ENCODE results near the gene TRAF3IP1.
A peak's percentile ranks its signal among the peaks of the same experiment; 100 is the strongest.
"Not testable (repeated sequence)": the region's sequence is repeated elsewhere in the genome, so short reads cannot be mapped to it uniquely, and the experiment has no call there.

The TRAF3IP1 gene

GRCh38 chr2:238405217-238405555 lies 84.9 kb downstream of the TRAF3IP1 start:
- 87 to 89% methylated on average over 4 of the region's 4 CpGs for WGBS, 2 experiments
- not testable (repeated sequence) for H3K27ac ChIP-seq (ENCODE audit: insufficient read depth, low read depth, low read length, poor library complexity, severe bottlenecking); H3K4me1 ChIP-seq (ENCODE audit: control insufficient read depth, insufficient read depth, low read length); H3K4me3 ChIP-seq (ENCODE audit: insufficient read depth, low read depth, low read length); H3K36me3 ChIP-seq (ENCODE audit: control insufficient read depth, insufficient read depth, low read length); H3K27me3 ChIP-seq (ENCODE audit: control insufficient read depth, insufficient read depth, low read length, poor library complexity, severe bottlenecking); H3K9me3 ChIP-seq (ENCODE audit: control insufficient read depth, low read length)

GRCh38 chr2:238406221-238406997 lies 86.1 kb downstream of the TRAF3IP1 start:
- no peak overlapping the region for H3K4me3 ChIP-seq (ENCODE audit: insufficient read depth, low read depth, low read length)
- H3K27ac ChIP-seq (ENCODE audit: insufficient read depth, low read depth, low read length, poor library complexity, severe bottlenecking): no peak overlapping the region
- 92% methylated on average over 20 of the region's 20 CpGs for WGBS, 2 experiments
- H3K9me3 ChIP-seq (ENCODE audit: control insufficient read depth, low read length): no peaks in the 10 kb centered on the region
- H3K36me3 ChIP-seq (ENCODE audit: control insufficient read depth, insufficient read depth, low read length): no peaks in the 10 kb centered on the region
- H3K4me1 ChIP-seq (ENCODE audit: control insufficient read depth, insufficient read depth, low read length): no peaks in the 10 kb centered on the region
- H3K27me3 ChIP-seq (ENCODE audit: control insufficient read depth, insufficient read depth, low read length, poor library complexity, severe bottlenecking): no peaks in the 10 kb centered on the region

GRCh38 chr2:238406998-238407285 lies 86.6 kb downstream of the TRAF3IP1 start:
- Histone ChIP-seq H3K9me3 (ENCODE audit: control insufficient read depth, low read length) (no peaks in the 10 kb centered on the region), H3K36me3 (ENCODE audit: control insufficient read depth, insufficient read depth, low read length) (no peaks in the 10 kb centered on the region), H3K27ac (ENCODE audit: insufficient read depth, low read depth, low read length, poor library complexity, severe bottlenecking) (no peak overlapping the region), H3K4me3 (ENCODE audit: insufficient read depth, low read depth, low read length) (no peak overlapping the region), H3K27me3 (ENCODE audit: control insufficient read depth, insufficient read depth, low read length, poor library complexity, severe bottlenecking) (no peaks in the 10 kb centered on the region), H3K4me1 (ENCODE audit: control insufficient read depth, insufficient read depth, low read length) (no peaks in the 10 kb centered on the region)
- 84 to 88% methylated on average over 8 of the region's 8 CpGs for WGBS, 2 experiments

GRCh38 chr2:238407566-238407965 lies 87.2 kb downstream of the TRAF3IP1 start:
- H3K27me3 ChIP-seq (ENCODE audit: control insufficient read depth, insufficient read depth, low read length, poor library complexity, severe bottlenecking): no peaks in the 10 kb centered on the region
- no peak overlapping the region for H3K27ac ChIP-seq (ENCODE audit: insufficient read depth, low read depth, low read length, poor library complexity, severe bottlenecking)
- no peak overlapping the region for H3K4me3 ChIP-seq (ENCODE audit: insufficient read depth, low read depth, low read length)
- no peaks in the 10 kb centered on the region for H3K9me3 ChIP-seq (ENCODE audit: control insufficient read depth, low read length)
- no peaks in the 10 kb centered on the region for H3K36me3 ChIP-seq (ENCODE audit: control insufficient read depth, insufficient read depth, low read length)
- H3K4me1 ChIP-seq (ENCODE audit: control insufficient read depth, insufficient read depth, low read length): no peaks in the 10 kb centered on the region
- whole genome bisulfite sequencing, 2 experiments: 97 to 98% methylated on average over 11 of the region's 11 CpGs

- H3K36me3 ChIP-seq (ENCODE audit: control insufficient read depth, insufficient read depth, low read length): no peaks in the 10 kb centered on the region
- WGBS, 2 experiments: 81 to 82% methylated on average over 17 of the region's 17 CpGs
- no peak overlapping the region for H3K4me3 ChIP-seq (ENCODE audit: insufficient read depth, low read depth, low read length)
- H3K27ac ChIP-seq (ENCODE audit: insufficient read depth, low read depth, low read length, poor library complexity, severe bottlenecking): no peak overlapping the region
- no peaks in the 10 kb centered on the region for H3K4me1 ChIP-seq (ENCODE audit: control insufficient read depth, insufficient read depth, low read length)
- no peaks in the 10 kb centered on the region for H3K27me3 ChIP-seq (ENCODE audit: control insufficient read depth, insufficient read depth, low read length, poor library complexity, severe bottlenecking)
- H3K9me3 ChIP-seq (ENCODE audit: control insufficient read depth, low read length): no peaks in the 10 kb centered on the region
These were observed 88.5 kb downstream of the TRAF3IP1 start for GRCh38 chr2:238408615-238409340.

GRCh38 chr2:238409341-238410199 lies 89.3 kb downstream of the TRAF3IP1 start:
- Histone ChIP-seq H3K9me3 (ENCODE audit: control insufficient read depth, low read length) (no peaks in the 10 kb centered on the region), H3K27ac (ENCODE audit: insufficient read depth, low read depth, low read length, poor library complexity, severe bottlenecking) (peak overlapping the region; percentile 27), H3K36me3 (ENCODE audit: control insufficient read depth, insufficient read depth, low read length) (no peaks in the 10 kb centered on the region), H3K4me3 (ENCODE audit: insufficient read depth, low read depth, low read length) (no peak overlapping the region), H3K27me3 (ENCODE audit: control insufficient read depth, insufficient read depth, low read length, poor library complexity, severe bottlenecking) (no peaks in the 10 kb centered on the region), H3K4me1 (ENCODE audit: control insufficient read depth, insufficient read depth, low read length) (no peaks in the 10 kb centered on the region)
- WGBS, 2 experiments: 85 to 89% methylated on average over 28 to 33 of the region's 34 CpGs

- 92 to 94% methylated on average over 11 to 12 of the region's 12 CpGs for WGBS, 2 experiments
- Histone ChIP-seq H3K4me1 (ENCODE audit: control insufficient read depth, insufficient read depth, low read length) (no peaks in the 10 kb centered on the region), H3K36me3 (ENCODE audit: control insufficient read depth, insufficient read depth, low read length) (peaks cover 3% of the 10 kb centered on the region), H3K27ac (ENCODE audit: insufficient read depth, low read depth, low read length, poor library complexity, severe bottlenecking) (no peak overlapping the region), H3K27me3 (ENCODE audit: control insufficient read depth, insufficient read depth, low read length, poor library complexity, severe bottlenecking) (no peaks in the 10 kb centered on the region), H3K9me3 (ENCODE audit: control insufficient read depth, low read length) (no peaks in the 10 kb centered on the region), H3K4me3 (ENCODE audit: insufficient read depth, low read depth, low read length) (no peak overlapping the region)
These were observed 91.9 kb downstream of the TRAF3IP1 start for GRCh38 chr2:238412067-238412767.

- Histone ChIP-seq H3K9me3 (ENCODE audit: control insufficient read depth, low read length) (no peaks in the 10 kb centered on the region), H3K4me3 (ENCODE audit: insufficient read depth, low read depth, low read length) (no peak overlapping the region), H3K27ac (ENCODE audit: insufficient read depth, low read depth, low read length, poor library complexity, severe bottlenecking) (no peak overlapping the region), H3K4me1 (ENCODE audit: control insufficient read depth, insufficient read depth, low read length) (no peaks in the 10 kb centered on the region), H3K36me3 (ENCODE audit: control insufficient read depth, insufficient read depth, low read length) (peaks cover 3% of the 10 kb centered on the region), H3K27me3 (ENCODE audit: control insufficient read depth, insufficient read depth, low read length, poor library complexity, severe bottlenecking) (no peaks in the 10 kb centered on the region)
- 79 to 89% methylated on average over 1 to 2 of the region's 2 CpGs for WGBS, 2 experiments
These were observed 93.0 kb downstream of the TRAF3IP1 start for GRCh38 chr2:238413368-238413767.

GRCh38 chr2:238415036-238415764 lies 94.9 kb downstream of the TRAF3IP1 start:
- Histone ChIP-seq H3K4me3 (ENCODE audit: insufficient read depth, low read depth, low read length) (no peak overlapping the region), H3K27me3 (ENCODE audit: control insufficient read depth, insufficient read depth, low read length, poor library complexity, severe bottlenecking) (no peaks in the 10 kb centered on the region), H3K4me1 (ENCODE audit: control insufficient read depth, insufficient read depth, low read length) (no peaks in the 10 kb centered on the region), H3K36me3 (ENCODE audit: control insufficient read depth, insufficient read depth, low read length) (peaks cover 3% of the 10 kb centered on the region), H3K9me3 (ENCODE audit: control insufficient read depth, low read length) (no peaks in the 10 kb centered on the region), H3K27ac (ENCODE audit: insufficient read depth, low read depth, low read length, poor library complexity, severe bottlenecking) (no peak overlapping the region)
- WGBS, 2 experiments: 91% methylated on average over 12 of the region's 12 CpGs

Measured in ectodermal cell (in vitro differentiated cells).